Aortic smooth muscle cell (primary cell): ENCODE measurements around the gene MBP. TPM values are rescaled to one million over a fixed set of nuclear protein-coding genes. Genes with fewer than 3 reads are reported as not detected.

Experiments
- total RNA-seq: library from RNA; depleted of rRNA; stranded (reverse); fragments of >200 nt; gene quantifications from 2 replicates; pipeline ENCODE4 v1.2.3, GENCODE V29; 2014

Gene MBP
- 13.1 and 20.5 TPM in 2 replicates for total RNA-seq

GRCh38 chr18:77132369-77133050, at the start of gene MBP:
Gene MBP, minus strand, starts transcription at chr18:77132783. Its CDS starts 27,522 bp downstream, at chr18:77105261.

Other genes with a start within 250 kb of the MBP start
- not detected in 2 replicates for gene GALR1, start 117.1 kb upstream of the MBP start, total RNA-seq